SHP77 (cell line): ENCODE measurements around the gene OPCML.
A peak's percentile ranks its signal among the peaks of the same experiment; 100 is the strongest.

Experiments used
- DNase-seq, 2 experiments: peaks; one replicate each; lab custom pipeline; 2025; lab: John Stamatoyannopoulos, UW

The OPCML gene

GRCh38 chr11:133072858-133073582, 459.3 kb downstream of the OPCML start:
- DNase-seq = no peak

GRCh38 chr11:133072378-133072777, 459.9 kb downstream of the OPCML start:
- no peak for DNase-seq

GRCh38 chr11:133070791-133071190, 461.5 kb downstream of the OPCML start:
- DNase-seq = no peak

- DNase-seq = no peak
Observed at GRCh38 chr11:133070021-133070713, 462.1 kb downstream of the OPCML start.

GRCh38 chr11:133065847-133066485, 466.3 kb downstream of the OPCML start:
- no peak for DNase-seq

- no peak for DNase-seq
Observed at GRCh38 chr11:133064961-133065360, 467.3 kb downstream of the OPCML start.

GRCh38 chr11:133064152-133064877, 468.0 kb downstream of the OPCML start:
- peak; percentile 35 to 55 for DNase-seq

- no peak for DNase-seq
Observed at GRCh38 chr11:133058501-133058900, 473.8 kb downstream of the OPCML start.

- DNase-seq = no peak
Observed at GRCh38 chr11:133053124-133053776, 479.1 kb downstream of the OPCML start.

GRCh38 chr11:133052537-133052936, 479.8 kb downstream of the OPCML start:
- no peak for DNase-seq

- DNase-seq = no peak
Observed at GRCh38 chr11:133049244-133050019, 482.9 kb downstream of the OPCML start.

GRCh38 chr11:133048270-133048669, 484.0 kb downstream of the OPCML start:
- no peak for DNase-seq

- DNase-seq = no peak
Observed at GRCh38 chr11:133047771-133048115, 484.6 kb downstream of the OPCML start.

GRCh38 chr11:133047036-133047770, 485.1 kb downstream of the OPCML start:
- no peak for DNase-seq

- DNase-seq = no peak
Observed at GRCh38 chr11:133046252-133046651, 486.0 kb downstream of the OPCML start.

- no peak for DNase-seq
Observed at GRCh38 chr11:133041928-133042882, 490.1 kb downstream of the OPCML start.

- no peak for DNase-seq
Observed at GRCh38 chr11:133041181-133041580, 491.1 kb downstream of the OPCML start.

GRCh38 chr11:133040289-133040900, 491.9 kb downstream of the OPCML start:
- DNase-seq = no peak

- DNase-seq = no peak
Observed at GRCh38 chr11:133038850-133039249, 493.5 kb downstream of the OPCML start.
